Coronary artery (tissue), 2 donors: ENCODE measurements around the gene KCNQ4.

Experiments used
- DNase-seq: peaks from one replicate; pipeline ENCODE4 v3.0.0-alpha.2; 2017; ENCODE audit warnings: low spot score
- H3K27ac ChIP-seq, 2 donors: fragments of 200-600 bp; sonication (generic); one replicate each; pipeline ENCODE4 v1.5.1; 2016 to 2019
- H3K4me3 ChIP-seq: fragments of 200-600 bp; sonication (generic); 2 replicates; pipeline ENCODE4 v1.5.1; 2016; ENCODE audit warnings: mild to moderate bottlenecking, moderate library complexity
- CTCF ChIP-seq: fragments of 200-600 bp; sonication (generic); IDR thresholded peaks from one replicate; pipeline ENCODE4 v1.5.1; 2019; ENCODE audit warnings: antibody characterized with exemption

The KCNQ4 gene

GRCh38 chr1:40740997-40741736 is 42.4 kb upstream of the KCNQ4 start:
- no peak for TF ChIP-seq CTCF
- no peak overlapping the region for H3K4me3 ChIP-seq
- no peak for DNase-seq
- H3K27ac ChIP-seq: no peak overlapping the region

- no peak overlapping the region for H3K4me3 ChIP-seq
- H3K27ac ChIP-seq: no peak overlapping the region
- no peak for TF ChIP-seq CTCF
- no peak for DNase-seq
These were observed 41.1 kb upstream of the KCNQ4 start for GRCh38 chr1:40742363-40743061.

GRCh38 chr1:40743452-40743851 is 40.1 kb upstream of the KCNQ4 start:
- no peak for DNase-seq
- no peak for TF ChIP-seq CTCF
- no peak overlapping the region for H3K4me3 ChIP-seq
- H3K27ac ChIP-seq: no peak overlapping the region

GRCh38 chr1:40743860-40744259 is 39.7 kb upstream of the KCNQ4 start:
- no peak overlapping the region for H3K4me3 ChIP-seq
- DNase-seq: no peak
- no peak overlapping the region for H3K27ac ChIP-seq
- no peak for TF ChIP-seq CTCF

GRCh38 chr1:40745176-40745575 is 38.4 kb upstream of the KCNQ4 start:
- H3K4me3 ChIP-seq: no peak overlapping the region
- TF ChIP-seq CTCF: no peak
- DNase-seq: no peak
- no peak overlapping the region for H3K27ac ChIP-seq

- Histone ChIP-seq H3K4me3 (no peak overlapping the region), H3K27ac (no peak overlapping the region)
- TF ChIP-seq CTCF: no peak
- DNase-seq: no peak
These were observed 37.1 kb upstream of the KCNQ4 start for GRCh38 chr1:40746344-40747090.
